ENCODE measurements around the gene SH3RF3.

GRCh38 chr2:109459485-109459884, 330.5 kb downstream of the SH3RF3 start:
- TF ChIP-seq CTCF (IDR thresholded peaks at IDR 0.05) (no peak), YY1 (IDR thresholded peaks at IDR 0.05; ENCODE audit: low read depth) (no peak), FOXM1 (IDR thresholded peaks at IDR 0.05; ENCODE audit: low read depth) (no peak)

Measured in SK-N-SH (cell line).